ENCODE results near the gene LRRN1. TPM values are rescaled to one million over a fixed set of nuclear protein-coding genes. Genes with fewer than 3 reads are reported as not detected.

The LRRN1 gene
- total RNA-seq, 1 donor from 2014 or later: 85.2 TPM

DNA sequence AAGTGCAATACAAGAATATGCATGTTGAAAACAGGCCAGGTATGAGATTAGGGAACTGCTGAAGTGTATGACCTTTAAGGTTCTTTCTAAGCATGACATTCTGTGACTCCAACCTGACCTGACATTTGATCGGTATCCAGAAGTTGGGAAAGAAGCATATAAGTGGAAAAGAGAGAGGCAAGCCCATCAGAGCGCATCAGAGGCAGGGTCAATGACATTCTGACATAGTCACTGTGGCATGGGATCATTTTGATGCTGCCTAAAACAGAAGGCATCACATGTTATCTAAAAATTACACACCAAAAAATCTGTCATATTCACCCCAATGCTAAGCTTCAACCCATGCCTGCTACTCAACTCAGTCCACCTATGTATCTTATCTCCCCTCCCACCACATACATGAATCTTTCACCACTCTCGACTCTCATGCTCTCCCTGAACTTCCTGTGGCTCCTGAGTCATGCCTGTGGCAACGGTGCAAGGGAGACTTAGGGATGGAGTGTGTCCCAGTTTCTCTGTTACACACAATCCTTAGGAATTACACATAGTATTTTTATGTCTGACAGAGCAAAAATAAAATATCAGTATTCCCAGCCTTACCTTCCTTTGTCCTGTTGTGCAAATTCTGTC lies 20.5 kb upstream of the LRRN1 start:
- Mint-ChIP-seq H3K27ac (ENCODE audit: unreplicated experiment) (no peak overlapping the region), H3K4me3 (no peak overlapping the region), H3K4me1 (no peaks in the 10 kb centered on the region), H3K9me3 (peaks cover 7% of the 10 kb centered on the region), H3K36me3 (ENCODE audit: low read depth) (peaks cover 6% of the 10 kb centered on the region), H3K27me3 (ENCODE audit: low read depth) (no peaks in the 10 kb centered on the region)
- no peak for DNase-seq (ENCODE audit: low read depth, low spot score)
- TF ChIP-seq, protein P1, sequence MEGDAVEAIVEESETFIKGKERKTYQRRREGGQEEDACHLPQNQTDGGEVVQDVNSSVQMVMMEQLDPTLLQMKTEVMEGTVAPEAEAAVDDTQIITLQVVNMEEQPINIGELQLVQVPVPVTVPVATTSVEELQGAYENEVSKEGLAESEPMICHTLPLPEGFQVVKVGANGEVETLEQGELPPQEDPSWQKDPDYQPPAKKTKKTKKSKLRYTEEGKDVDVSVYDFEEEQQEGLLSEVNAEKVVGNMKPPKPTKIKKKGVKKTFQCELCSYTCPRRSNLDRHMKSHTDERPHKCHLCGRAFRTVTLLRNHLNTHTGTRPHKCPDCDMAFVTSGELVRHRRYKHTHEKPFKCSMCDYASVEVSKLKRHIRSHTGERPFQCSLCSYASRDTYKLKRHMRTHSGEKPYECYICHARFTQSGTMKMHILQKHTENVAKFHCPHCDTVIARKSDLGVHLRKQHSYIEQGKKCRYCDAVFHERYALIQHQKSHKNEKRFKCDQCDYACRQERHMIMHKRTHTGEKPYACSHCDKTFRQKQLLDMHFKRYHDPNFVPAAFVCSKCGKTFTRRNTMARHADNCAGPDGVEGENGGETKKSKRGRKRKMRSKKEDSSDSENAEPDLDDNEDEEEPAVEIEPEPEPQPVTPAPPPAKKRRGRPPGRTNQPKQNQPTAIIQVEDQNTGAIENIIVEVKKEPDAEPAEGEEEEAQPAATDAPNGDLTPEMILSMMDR (conservative IDR thresholded peaks at IDR 0.05): no peak

DNA sequence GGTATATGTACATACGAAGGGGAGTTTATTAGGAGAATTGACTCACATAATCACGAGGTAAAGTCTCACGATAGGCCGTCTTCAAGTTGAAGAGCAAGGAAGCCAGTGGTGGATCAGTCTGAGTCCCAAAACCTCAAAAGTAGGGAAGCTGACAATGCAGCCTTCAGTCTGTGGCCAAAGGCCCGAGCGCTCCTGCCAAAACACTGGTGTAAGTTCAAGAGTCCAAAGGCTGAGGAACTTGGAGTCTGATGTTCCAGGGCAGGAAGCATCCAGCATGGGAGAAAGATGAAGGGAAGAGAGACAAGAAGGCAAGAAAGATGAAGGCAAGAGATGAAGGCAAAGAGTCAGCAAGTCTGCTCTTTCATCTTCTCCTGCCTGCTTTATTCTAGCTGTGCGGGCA lies 16.8 kb upstream of the LRRN1 start:
- DNase-seq (ENCODE audit: low read depth, low spot score): no peak
- Mint-ChIP-seq H3K4me1 (no peaks in the 10 kb centered on the region), H3K4me3 (no peak overlapping the region), H3K9me3 (peaks cover 3% of the 10 kb centered on the region), H3K27me3 (ENCODE audit: low read depth) (no peaks in the 10 kb centered on the region), H3K36me3 (ENCODE audit: low read depth) (no peaks in the 10 kb centered on the region), H3K27ac (ENCODE audit: unreplicated experiment) (no peak overlapping the region)
- TF ChIP-seq, protein P1 (conservative IDR thresholded peaks at IDR 0.05): no peak

DNA sequence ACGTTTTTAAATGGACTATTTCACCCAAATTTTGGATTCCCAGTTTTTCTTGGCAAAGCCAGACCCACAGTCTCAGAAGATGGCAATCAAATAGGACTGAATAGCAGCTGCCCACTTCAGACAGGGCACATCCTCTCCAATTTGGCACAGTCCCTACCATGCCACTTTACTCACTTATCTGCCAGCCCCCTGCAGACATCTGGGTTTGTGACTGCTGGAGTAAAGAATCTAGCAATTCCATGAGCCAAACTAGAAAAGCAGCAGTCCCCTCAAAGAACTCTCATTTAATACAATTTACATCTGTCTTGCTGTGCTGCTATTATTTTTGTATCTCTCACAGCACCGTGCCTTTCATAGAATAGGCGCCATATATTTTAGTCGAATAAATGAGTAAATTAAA lies 16.0 kb upstream of the LRRN1 start:
- no peaks in the 10 kb centered on the region for H3K36me3 Mint-ChIP-seq (ENCODE audit: low read depth)
- no peak for DNase-seq (ENCODE audit: low read depth, low spot score)
- no peaks in the 10 kb centered on the region for H3K27me3 Mint-ChIP-seq (ENCODE audit: low read depth)
- H3K9me3 Mint-ChIP-seq: peaks cover 3% of the 10 kb centered on the region
- no peak overlapping the region for H3K27ac Mint-ChIP-seq (ENCODE audit: unreplicated experiment)
- H3K4me1 Mint-ChIP-seq: no peaks in the 10 kb centered on the region
- TF ChIP-seq, protein P1 (conservative IDR thresholded peaks at IDR 0.05): no peak
- no peak overlapping the region for H3K4me3 Mint-ChIP-seq

DNA sequence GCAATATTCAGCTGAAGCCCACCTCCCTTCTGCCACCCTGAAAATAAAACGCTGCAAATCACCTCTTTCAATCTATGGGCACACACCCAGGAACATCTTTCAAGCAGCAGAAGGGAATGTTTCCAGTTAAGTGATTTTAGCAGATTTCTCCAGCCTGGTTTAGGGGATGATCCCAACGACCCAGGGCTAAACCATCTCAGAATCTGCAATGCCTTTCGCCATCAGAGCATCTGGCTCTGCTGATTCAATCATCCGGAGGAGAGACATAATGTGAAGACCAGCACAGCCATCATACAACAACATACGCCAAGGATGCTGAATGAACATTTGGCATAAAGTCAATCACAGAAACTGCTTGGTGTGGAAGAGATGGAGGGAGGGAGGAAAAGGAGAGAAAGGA lies 15.5 kb upstream of the LRRN1 start:
- Mint-ChIP-seq H3K4me3 (no peak overlapping the region), H3K4me1 (no peaks in the 10 kb centered on the region), H3K27ac (ENCODE audit: unreplicated experiment) (no peak overlapping the region), H3K36me3 (ENCODE audit: low read depth) (no peaks in the 10 kb centered on the region), H3K9me3 (peaks cover 3% of the 10 kb centered on the region), H3K27me3 (ENCODE audit: low read depth) (no peaks in the 10 kb centered on the region)
- DNase-seq (ENCODE audit: low read depth, low spot score): no peak
- TF ChIP-seq, protein P1 (conservative IDR thresholded peaks at IDR 0.05): no peak

DNA sequence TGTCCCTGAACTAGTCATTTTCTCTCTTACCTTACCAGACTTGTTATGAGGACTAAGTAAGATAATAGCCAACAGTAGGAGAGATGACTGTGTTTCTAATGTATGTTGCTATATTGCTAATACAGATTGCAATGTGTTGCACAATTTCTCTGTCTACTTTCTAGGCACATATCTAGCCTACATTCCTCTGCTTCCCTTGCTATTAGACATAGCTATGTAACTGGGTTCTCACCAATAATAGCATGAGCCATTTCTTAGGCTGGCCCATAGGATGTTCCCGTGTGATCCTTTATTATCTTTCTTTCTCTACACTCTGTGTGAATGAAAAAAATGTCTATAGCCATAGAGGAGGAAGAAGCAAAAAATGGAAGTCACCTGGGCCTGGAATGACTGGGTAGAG lies 6.8 kb upstream of the LRRN1 start:
- H3K4me3 Mint-ChIP-seq: no peak overlapping the region
- no peak overlapping the region for H3K27ac Mint-ChIP-seq (ENCODE audit: unreplicated experiment)
- H3K9me3 Mint-ChIP-seq: peaks cover 3% of the 10 kb centered on the region
- TF ChIP-seq, protein P1 (conservative IDR thresholded peaks at IDR 0.05): no peak
- no peak for DNase-seq (ENCODE audit: low read depth, low spot score)
- peaks cover 3% of the 10 kb centered on the region for H3K27me3 Mint-ChIP-seq (ENCODE audit: low read depth)
- no peaks in the 10 kb centered on the region for H3K4me1 Mint-ChIP-seq
- H3K36me3 Mint-ChIP-seq (ENCODE audit: low read depth): peaks cover 4% of the 10 kb centered on the region

Measured in neural crest cell (in vitro differentiated cells).